GM21619 (cell line): ENCODE results near the gene PDXP.
"Not testable (repeated sequence)": the region's sequence is repeated elsewhere in the genome, so short reads cannot be mapped to it uniquely, and the experiment has no call there.

Source experiments
- ATAC-seq: cut with Tn5 transposase; IDR thresholded peaks from one replicate; pipeline ENCODE4 v1.9.1; 2021; ENCODE audit not compliant: unreplicated experiment

PDXP gene

GRCh38 chr22:37658133-37659065 lies at the start of gene PDXP:
Gene PDXP, plus strand, starts transcription at chr22:37658723. Its CDS starts 60 bp downstream, at chr22:37658783.
- peak; percentile 87 for ATAC-seq

GRCh38 chr22:37609240-37610152 lies 49.0 kb upstream of the PDXP start:
- ATAC-seq = no peak

GRCh38 chr22:37610153-37610475 lies 48.4 kb upstream of the PDXP start:
- ATAC-seq = not testable (repeated sequence)

- no peak for ATAC-seq
These were observed 47.9 kb upstream of the PDXP start for GRCh38 chr22:37610480-37611129.

GRCh38 chr22:37611207-37611606 lies 47.3 kb upstream of the PDXP start:
- ATAC-seq = no peak

GRCh38 chr22:37616201-37617083 lies 42.1 kb upstream of the PDXP start:
- no peak for ATAC-seq

- no peak for ATAC-seq
These were observed 41.1 kb upstream of the PDXP start for GRCh38 chr22:37617431-37617830.

GRCh38 chr22:37618072-37618656 lies 40.4 kb upstream of the PDXP start:
- no peak for ATAC-seq

GRCh38 chr22:37618674-37619073 lies 39.8 kb upstream of the PDXP start:
- ATAC-seq = no peak

GRCh38 chr22:37619991-37620390 lies 38.5 kb upstream of the PDXP start:
- ATAC-seq = no peak

GRCh38 chr22:37621352-37621860 lies 37.1 kb upstream of the PDXP start:
- no peak for ATAC-seq

- no peak for ATAC-seq
These were observed 35.2 kb upstream of the PDXP start for GRCh38 chr22:37623075-37624016.

GRCh38 chr22:37624017-37624365 lies 34.5 kb upstream of the PDXP start:
- no peak for ATAC-seq

- ATAC-seq = no peak
These were observed 33.6 kb upstream of the PDXP start for GRCh38 chr22:37624876-37625275.

GRCh38 chr22:37625737-37626136 lies 32.8 kb upstream of the PDXP start:
- ATAC-seq = no peak

- ATAC-seq = no peak
These were observed 32.4 kb upstream of the PDXP start for GRCh38 chr22:37626144-37626543.

GRCh38 chr22:37626556-37627075 lies 31.9 kb upstream of the PDXP start:
- no peak for ATAC-seq

GRCh38 chr22:37627121-37627520 lies 31.4 kb upstream of the PDXP start:
- no peak for ATAC-seq
